ENCODE data around the gene RARRES2.

RARRES2 gene

DNA sequence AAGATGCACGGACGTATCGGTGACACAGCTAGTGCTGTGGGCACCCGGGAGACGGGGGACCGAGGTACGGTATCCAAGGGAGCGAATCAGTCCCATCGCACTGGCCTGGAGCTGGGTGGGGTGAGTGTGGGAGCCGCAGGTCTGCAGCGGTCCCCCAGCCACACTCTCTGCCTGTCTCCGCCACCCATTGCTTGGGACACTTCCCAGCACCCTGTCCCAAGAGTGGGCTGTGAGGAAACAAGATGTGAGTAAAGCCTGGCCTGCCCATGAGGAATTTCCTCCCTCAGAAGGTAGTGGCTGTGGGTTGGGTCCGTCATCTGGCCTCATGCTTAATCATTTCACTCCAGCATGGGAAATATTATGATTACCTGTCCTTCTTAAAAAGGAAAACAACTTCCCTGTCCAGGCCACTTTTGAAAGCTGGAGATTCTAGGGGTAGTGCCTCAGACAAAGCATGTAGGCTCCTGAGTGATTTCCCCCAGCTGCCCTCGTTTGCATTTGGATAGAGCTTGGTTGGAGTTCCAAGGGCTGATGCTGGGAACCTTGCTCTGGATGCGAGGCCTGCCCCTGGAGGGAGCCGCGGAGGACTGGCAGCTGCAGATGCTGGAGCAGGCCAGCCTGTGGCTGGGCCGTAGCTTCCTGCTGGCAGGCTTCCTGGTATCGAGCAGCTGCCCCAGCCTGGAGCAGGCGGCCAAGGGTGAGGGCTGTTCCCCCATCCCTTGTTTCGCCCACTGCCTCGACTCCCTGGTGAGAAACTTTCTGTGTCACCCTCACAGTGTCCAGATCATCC, 11.9 kb downstream of the RARRES2 start:
- TF ChIP-seq, protein P1, sequence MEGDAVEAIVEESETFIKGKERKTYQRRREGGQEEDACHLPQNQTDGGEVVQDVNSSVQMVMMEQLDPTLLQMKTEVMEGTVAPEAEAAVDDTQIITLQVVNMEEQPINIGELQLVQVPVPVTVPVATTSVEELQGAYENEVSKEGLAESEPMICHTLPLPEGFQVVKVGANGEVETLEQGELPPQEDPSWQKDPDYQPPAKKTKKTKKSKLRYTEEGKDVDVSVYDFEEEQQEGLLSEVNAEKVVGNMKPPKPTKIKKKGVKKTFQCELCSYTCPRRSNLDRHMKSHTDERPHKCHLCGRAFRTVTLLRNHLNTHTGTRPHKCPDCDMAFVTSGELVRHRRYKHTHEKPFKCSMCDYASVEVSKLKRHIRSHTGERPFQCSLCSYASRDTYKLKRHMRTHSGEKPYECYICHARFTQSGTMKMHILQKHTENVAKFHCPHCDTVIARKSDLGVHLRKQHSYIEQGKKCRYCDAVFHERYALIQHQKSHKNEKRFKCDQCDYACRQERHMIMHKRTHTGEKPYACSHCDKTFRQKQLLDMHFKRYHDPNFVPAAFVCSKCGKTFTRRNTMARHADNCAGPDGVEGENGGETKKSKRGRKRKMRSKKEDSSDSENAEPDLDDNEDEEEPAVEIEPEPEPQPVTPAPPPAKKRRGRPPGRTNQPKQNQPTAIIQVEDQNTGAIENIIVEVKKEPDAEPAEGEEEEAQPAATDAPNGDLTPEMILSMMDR (IDR thresholded peaks at IDR 0.05; ENCODE audit: low read depth, low read length) = no peak
- H3K4me3 ChIP-seq (ENCODE audit: low read depth, low read length) = no peak overlapping the region

DNA sequence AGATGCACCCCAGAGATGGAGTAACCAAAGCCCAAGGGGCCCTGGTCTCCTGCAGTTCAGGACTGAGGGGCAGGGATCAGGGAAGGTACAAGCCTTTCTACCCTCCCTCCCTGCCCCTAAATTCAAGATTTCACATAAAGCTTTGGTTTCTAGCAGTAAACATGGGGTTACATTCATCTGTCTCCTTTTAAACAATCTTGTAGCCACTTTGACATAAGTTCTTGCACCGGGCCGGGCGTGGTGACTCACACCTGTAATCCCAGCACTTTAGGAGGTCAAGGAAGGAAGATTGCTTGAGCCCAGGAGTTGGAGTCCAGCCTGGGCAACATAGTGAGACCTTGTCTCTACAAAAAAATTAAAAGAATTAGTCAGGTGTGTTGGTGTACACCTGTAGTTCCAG, 14.1 kb downstream of the RARRES2 start:
- H3K4me3 ChIP-seq (ENCODE audit: low read depth, low read length) = no peak overlapping the region
- TF ChIP-seq, protein P1 (IDR thresholded peaks at IDR 0.05; ENCODE audit: low read depth, low read length) = no peak

DNA sequence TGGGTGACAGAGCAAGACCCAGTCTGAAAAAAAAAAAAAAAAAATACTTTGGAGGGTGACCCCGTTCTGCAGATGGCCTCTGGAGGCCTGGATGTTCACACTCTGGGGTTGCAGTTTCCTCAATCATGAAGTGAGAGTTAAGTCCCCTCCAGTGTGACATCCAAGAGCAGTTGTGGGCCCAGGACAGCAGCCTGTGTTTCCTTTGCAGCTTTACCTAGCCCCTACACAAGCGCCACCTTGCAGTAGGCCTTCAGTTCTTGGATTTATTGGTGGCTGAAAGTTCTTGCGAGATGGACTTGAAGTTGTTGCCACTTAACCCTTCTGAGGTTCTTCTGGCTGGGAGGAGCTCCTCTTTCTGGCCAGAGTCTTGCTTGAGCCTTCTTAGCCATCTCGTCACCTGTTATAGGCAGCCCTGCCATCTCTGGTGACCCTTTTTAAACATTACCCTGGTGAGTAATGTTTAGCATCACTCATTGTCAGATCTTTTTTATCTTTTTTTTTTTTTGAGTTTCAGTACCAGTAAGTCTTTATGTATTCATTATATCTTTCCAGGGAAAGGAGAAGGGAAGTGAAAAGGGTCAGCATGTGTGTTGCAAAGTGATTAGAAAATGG, 14.7 kb downstream of the RARRES2 start:
- H3K4me3 ChIP-seq (ENCODE audit: low read depth, low read length) = no peak overlapping the region
- TF ChIP-seq, protein P1 (IDR thresholded peaks at IDR 0.05; ENCODE audit: low read depth, low read length) = no peak

DNA sequence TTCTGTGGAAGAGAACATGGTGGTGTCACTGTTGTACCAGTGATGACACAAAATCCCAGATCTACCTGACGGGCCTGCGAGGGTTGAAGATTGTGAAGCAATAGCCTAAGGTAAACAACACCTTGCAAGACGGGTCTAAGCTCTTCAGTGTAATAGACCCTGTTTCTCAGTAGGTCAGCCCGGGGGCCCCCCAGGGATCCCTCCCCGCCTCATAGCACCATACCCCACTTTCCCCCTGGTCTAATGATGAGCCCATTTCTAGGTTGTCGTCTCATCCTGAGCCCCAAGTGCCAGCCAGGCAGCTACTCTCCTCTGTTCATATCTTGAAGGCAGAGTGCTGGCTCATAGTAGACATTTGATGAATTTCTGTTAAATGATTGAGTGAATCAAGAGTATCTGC, 15.5 kb downstream of the RARRES2 start:
- no peak overlapping the region for H3K4me3 ChIP-seq (ENCODE audit: low read depth, low read length)
- TF ChIP-seq, protein P1 (IDR thresholded peaks at IDR 0.05; ENCODE audit: low read depth, low read length) = no peak

DNA sequence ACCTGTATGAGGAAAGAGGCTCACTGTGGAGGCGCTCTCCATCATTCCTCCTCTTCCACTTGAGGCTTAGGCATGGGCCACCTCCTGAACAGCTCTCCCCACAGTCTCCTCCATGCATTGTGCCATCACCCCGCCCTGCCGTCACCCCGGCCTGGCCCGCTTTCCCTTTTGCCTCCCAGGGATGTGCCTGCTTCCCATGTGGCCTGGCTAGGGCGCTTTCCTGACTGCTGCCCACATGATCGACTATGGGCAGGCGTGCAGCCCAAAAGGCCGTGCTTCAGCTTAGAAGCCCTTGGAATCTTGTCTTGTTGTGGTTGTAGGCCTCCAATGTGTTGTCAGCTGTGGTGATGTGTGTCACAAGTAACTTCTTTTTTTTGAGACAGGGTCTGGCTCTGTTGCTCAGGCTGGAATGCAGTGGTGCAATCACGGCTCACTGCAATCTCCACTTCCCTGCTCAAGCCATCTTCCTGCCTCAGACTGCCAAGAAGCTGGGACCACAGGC, 16.3 kb downstream of the RARRES2 start:
- TF ChIP-seq, protein P1 (IDR thresholded peaks at IDR 0.05; ENCODE audit: low read depth, low read length) = no peak
- H3K4me3 ChIP-seq (ENCODE audit: low read depth, low read length) = no peak overlapping the region

DNA sequence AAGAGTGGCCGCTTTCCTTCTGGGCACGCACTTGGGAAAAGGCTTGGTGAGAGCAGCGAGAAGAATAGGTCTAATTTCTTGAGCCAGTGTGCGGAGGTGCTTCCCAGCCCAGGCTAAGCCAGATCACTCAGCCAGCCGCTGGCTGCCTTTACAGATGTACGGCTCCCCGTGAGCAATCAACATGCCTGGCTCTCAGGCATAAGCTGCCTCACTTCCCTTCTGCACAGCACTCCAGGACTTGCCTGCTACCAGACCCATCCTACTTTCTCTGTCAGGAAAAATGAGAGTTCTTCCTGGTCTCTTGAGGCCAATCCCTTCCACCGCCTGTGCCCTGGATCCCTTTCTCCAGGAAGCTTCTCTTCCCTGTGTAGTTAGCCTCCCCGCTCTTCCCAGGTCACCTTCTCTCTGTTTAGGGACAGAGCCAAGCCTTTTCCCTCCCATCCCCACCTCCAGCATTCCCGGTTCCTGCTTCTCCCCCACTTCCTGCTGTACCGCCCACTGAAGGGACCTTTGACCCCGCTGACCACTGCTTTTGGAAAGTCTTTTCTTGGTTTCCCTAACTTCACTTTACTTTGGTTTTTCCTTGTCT, 17.0 kb downstream of the RARRES2 start:
- TF ChIP-seq, protein P1 (IDR thresholded peaks at IDR 0.05; ENCODE audit: low read depth, low read length) = no peak
- no peak overlapping the region for H3K4me3 ChIP-seq (ENCODE audit: low read depth, low read length)

Data from WI38 (cell line).